DMS53 (cell line): ENCODE measurements around the gene TET1.
"Not testable (repeated sequence)": the region's sequence is repeated elsewhere in the genome, so short reads cannot be mapped to it uniquely, and the experiment has no call there.

Experiments used
- DNase-seq: peaks from one replicate; lab custom pipeline; 2025; lab: John Stamatoyannopoulos, UW

TET1 gene

GRCh38 chr10:68564712-68565111 lies 4.6 kb downstream of the TET1 start:
- DNase-seq = no peak

DNA sequence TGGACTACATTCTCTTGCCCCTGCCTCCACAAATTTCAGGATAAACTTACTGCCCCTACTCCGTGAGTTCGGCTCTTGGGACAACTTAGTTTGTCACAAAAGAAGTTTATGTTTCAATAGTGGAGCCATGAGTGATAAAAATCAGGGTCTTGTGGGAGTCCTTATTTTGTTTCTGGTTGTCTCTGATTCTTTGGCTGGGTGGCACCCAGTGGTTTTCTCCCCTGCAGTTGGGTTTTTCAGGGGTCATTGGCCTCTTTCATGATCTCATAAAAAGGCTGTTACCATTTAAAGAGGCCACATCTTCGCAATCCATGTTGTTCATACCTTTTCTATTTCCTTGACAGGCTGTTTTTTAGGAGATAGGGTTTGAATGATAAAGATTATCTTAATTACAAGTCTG lies 5.5 kb downstream of the TET1 start:
- DNase-seq = no peak

- no peak for DNase-seq
These were observed 6.2 kb downstream of the TET1 start for GRCh38 chr10:68566351-68566750.

DNA sequence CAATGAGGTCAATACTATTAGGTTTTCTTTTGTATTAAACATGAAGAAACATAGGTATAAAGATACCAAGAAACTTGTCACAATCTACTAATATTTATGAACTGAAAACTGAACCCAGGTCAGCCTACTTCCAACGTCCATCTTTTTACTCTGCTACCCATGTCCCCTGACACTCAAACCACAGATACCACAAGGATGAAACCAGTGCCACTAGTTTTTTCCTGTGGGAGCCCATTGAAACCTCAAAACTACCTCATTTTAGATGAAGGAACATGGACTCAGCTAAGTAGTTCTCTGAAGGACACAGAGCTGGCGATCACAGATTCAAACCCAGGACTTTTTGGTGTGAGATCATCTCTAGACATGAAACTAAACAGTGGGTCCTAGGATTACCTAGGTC lies 6.8 kb downstream of the TET1 start:
- no peak for DNase-seq

- DNase-seq = no peak
These were observed 12.0 kb downstream of the TET1 start for GRCh38 chr10:68572151-68572550.

DNA sequence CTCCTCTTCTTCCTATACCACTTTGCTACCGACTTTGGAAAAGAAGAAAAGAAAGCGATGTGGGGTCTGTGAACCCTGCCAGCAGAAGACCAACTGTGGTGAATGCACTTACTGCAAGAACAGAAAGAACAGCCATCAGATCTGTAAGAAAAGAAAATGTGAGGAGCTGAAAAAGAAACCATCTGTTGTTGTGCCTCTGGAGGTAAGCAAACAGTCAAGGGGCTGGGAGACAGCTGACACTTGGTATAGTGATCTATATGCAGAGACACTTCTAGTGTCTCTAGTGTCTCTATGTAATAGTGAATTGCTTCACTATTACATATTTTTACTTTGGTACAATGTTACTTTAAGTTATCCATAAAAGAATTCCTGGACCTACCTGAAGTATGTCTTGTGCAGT lies 13.9 kb downstream of the TET1 start:
- DNase-seq = peak; percentile 9

GRCh38 chr10:68576118-68576517 lies 16.0 kb downstream of the TET1 start:
- no peak for DNase-seq

- DNase-seq = no peak
These were observed 18.8 kb downstream of the TET1 start for GRCh38 chr10:68578974-68579373.

DNA sequence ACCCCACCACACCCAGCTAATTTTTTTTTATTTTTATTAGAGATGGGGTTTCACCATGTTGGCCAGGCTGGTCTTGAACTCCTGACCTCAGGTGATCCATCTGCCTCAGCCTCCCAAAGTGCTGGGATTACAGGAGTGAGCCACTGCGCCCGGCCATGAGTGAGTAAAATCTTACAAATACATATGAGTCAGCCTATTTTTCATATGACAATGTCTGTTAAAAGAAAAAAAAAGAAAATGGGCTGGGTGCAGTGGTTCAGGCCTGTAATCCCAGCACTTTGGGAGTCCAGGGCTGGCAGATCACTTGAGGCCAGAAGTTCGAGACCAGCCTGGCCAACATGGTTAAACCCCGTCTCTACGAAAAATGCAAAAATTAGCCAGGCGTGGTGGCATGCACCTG lies 24.1 kb downstream of the TET1 start:
- DNase-seq = not testable (repeated sequence)

- DNase-seq = no peak
These were observed 26.6 kb downstream of the TET1 start for GRCh38 chr10:68586606-68587305.

- peak; percentile 31 for DNase-seq
These were observed 34.3 kb downstream of the TET1 start for GRCh38 chr10:68594405-68594804.

DNA sequence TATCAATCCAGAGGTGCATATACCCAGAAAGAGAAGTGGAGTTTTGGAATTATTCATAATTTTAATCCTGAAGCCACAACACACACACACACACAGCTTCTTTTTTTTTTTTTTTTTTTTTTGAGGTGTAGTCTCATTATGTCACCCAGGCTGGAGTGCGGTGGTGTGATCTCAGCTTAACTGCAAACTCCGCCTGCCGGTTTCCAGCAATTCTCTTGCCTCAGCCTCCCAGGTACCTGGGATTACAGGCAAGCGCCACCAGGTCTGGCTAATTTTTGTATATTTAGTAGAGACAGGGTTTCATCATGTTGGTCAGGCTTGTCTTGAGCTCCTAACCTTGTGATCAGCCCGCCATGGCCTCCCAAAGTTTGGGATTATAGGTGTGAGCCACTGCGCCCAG lies 35.4 kb downstream of the TET1 start:
- DNase-seq = peak; percentile 86

DNA sequence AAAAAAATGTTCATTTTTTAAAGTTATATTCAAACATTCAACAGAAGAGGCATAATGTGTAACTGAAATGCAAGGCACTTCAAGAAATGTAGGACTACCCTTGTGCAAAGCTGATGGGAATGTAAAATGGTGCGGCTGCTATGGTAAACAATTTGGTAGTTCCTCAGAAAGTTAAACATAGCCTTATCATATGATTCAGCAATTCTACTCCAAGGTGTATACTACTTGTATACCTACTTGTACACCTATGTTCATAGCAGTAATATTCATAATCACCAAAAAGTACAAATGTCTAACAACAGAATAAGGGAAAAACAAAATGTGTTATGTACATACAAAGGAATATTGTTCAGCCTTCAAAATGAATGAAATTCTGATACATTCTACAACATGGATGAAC lies 37.3 kb downstream of the TET1 start:
- DNase-seq = peak; percentile 9

DNA sequence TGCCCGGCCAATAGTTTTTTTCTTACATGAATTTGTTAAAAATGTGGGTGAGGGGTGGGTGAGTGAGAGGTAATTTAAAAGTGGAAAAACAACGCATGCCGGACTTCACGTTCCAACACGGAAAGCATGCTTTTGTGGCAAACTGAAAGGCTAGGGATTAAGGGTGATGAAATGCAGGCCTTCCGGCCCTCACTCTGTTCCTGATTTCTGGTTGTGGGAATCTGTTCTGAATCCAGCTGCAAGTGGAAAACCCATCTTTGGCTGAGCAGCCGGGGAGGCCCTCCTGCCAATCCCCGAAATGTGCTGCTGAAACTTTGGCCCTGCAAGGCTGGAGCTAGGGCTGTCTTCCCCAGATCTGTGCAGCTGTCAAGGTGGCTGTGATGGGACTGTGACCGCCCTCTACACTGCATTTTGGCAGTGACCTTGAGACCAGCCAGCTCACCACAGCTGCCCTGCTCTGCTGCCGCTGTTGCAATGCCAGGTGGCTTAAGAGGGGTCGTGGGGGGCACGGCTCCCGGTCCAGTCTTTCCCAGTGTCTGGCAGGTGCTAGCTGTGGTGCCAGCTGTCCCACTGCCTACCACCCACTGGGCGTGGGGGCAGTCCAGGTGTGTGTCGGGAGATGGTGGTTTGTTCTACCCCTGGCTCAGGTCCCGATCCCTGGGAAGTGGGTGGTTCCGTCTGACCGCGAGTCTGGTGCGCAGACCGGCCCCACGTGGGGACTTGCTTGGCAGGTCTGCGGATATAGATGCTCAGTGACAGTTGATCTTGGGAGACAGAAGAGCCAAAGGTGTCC lies 39.0 kb downstream of the TET1 start:
- DNase-seq = peak; percentile 79

GRCh38 chr10:68599771-68600040 lies 39.6 kb downstream of the TET1 start:
- no peak for DNase-seq

DNA sequence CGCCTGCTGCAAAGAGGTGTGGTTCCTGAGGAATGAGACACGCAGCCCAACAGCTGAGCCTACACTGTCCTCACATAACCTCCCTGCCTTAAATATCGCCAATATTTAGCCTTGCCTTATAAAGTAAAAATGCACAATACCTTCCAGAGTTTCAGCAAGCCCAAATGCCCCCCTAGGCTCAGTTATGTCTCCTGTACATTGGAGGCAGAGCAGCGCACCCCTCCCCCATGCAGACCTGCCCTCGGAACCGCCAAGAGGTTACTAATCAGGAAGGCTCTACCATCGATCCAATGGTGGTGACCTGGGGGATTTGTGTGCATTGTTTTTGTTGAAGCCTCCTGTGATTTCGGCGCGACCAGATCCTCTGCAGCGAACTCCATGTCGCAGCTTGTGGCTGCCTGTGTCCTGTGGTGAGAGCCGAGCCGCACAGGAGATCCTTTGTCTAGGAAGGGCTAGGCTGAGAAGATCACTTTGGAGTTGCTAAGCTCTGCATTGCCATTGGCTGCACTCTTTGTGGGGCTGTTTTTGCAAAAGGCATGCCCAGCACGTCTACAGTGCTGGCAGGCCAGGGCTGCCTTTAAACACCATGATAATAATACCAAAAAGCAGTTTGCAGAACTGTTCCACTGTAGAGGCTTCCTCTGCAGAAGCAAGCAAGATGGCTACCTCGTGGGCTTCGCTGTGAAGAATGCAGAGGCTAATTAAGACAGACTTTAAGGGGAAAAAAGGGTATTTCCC lies 40.1 kb downstream of the TET1 start:
- DNase-seq = peak; percentile 89

DNA sequence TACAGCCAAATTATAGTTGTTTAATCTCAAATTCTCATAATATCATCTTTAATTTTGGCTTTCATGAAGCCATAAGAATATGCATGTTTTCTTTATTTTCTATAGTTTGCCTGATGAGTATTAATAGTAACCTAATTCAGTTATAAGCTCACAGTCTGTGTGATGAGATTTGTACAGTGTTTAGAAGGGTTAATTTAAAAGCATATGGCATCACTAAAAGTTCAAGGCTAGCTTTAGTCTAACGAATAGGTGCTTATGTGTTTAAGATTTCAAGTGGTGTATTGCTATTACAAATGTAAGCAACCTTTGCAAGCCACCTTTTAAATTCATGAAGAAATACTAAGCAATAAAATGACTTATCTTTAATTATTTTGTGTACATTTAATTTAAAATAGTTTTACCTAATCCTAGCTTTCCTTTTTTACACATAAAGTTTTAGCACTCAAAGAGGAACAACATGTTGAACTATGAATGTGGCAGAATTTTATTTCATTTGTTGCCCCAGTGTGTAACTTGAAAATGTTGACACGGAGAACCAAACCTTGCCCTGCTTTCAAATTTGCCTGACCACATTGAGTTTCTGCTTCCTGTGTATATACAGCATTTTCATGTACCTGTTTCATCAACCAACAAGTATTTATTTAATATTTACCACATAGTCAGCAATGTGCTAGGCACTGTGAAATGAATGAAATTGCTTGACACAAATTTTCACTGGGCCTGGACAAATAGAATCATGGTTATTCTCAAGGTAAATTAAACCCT lies 41.5 kb downstream of the TET1 start:
- no peak for DNase-seq

DNA sequence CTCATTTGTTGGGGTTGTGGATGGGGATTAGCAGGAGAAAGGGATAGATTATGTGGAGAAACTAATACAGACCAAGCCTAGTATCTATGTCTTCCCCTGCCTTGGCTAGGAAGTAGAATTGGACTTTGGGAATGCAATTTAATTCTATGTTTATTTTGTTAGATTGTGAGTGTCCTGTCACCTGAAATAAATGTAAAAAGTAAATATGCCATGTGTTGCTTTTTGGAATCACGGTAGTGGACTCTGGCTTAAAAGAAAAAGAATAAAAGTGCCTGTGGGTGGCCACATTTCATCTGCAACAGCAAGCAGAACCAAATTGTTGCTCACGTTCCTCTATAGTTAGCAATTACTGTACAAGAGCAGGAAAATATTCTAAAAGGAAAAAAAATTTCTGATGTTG lies 42.3 kb downstream of the TET1 start:
- no peak for DNase-seq

GRCh38 chr10:68603766-68604165 lies 43.6 kb downstream of the TET1 start:
- DNase-seq = no peak

DNA sequence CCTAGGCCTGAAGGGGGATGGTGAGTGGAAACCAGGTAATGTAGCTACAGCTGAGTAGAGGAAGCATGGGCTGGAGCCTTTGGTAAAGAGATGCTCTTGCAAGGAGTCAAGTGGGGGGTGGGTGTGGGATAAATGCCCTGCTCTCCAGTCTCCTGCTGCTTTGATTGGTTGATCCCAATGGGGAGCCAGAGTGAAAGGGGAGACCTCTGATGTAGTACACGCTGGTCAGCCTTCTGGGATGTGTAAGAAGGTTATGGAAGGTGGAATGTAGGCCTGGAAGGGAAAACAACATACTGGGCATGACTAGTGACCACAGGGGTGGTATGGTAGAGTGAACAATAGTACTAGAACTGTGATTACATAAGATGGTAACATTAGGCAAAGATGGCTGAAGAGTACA lies 44.3 kb downstream of the TET1 start:
- no peak for DNase-seq

- DNase-seq = no peak
These were observed 46.8 kb downstream of the TET1 start for GRCh38 chr10:68606918-68607317.

DNA sequence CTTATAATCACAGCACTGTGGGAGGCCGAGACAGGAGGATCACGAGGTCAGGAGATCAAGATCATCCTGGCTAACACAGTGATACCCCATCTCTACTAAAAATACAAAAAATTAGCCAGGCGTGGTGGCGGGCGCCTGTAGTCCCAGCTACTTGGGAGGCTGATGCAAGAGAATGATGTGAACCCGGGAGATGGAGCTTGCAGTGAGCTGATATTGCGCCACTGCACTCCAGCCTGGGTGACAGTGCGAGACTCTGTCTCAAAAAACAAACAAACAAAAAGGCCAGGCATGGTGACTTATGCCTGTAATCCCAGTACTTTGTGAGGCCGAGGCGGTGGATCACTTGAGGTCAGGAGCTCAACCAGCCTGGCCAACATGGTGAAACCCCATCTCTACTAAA lies 49.9 kb downstream of the TET1 start:
- not testable (repeated sequence) for DNase-seq
